ENCODE results near the gene C13orf42.

C13orf42 gene

DNA sequence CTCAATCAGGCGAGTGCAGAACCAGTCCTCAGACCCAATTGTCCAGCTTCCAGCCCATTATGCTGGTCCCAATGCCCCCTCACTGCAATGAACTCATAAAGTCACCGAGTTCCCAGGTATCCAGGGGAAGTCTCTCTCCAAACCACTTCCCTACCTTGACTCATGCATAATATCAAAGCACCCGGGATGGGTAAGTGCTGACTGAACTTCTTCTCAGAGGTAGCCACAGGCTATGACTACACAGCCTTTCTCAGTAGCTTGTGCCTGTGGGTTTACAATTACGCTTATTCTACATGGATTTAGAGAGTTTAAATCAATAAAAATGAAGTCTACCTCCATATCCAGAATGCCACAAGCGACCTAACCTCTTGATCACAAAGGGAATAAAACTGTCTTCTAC is 1.7 kb upstream of the C13orf42 start:
- H3K4me3 ChIP-seq (ENCODE audit: control insufficient read depth, low read depth, low read length), result no peak overlapping the region
- TF ChIP-seq, protein P1, sequence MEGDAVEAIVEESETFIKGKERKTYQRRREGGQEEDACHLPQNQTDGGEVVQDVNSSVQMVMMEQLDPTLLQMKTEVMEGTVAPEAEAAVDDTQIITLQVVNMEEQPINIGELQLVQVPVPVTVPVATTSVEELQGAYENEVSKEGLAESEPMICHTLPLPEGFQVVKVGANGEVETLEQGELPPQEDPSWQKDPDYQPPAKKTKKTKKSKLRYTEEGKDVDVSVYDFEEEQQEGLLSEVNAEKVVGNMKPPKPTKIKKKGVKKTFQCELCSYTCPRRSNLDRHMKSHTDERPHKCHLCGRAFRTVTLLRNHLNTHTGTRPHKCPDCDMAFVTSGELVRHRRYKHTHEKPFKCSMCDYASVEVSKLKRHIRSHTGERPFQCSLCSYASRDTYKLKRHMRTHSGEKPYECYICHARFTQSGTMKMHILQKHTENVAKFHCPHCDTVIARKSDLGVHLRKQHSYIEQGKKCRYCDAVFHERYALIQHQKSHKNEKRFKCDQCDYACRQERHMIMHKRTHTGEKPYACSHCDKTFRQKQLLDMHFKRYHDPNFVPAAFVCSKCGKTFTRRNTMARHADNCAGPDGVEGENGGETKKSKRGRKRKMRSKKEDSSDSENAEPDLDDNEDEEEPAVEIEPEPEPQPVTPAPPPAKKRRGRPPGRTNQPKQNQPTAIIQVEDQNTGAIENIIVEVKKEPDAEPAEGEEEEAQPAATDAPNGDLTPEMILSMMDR (IDR thresholded peaks at IDR 0.05; ENCODE audit: control insufficient read depth, insufficient read depth, low read depth, low read length, missing control alignments), result no peak
- no peak for DNase-seq (ENCODE audit: low read depth)

DNA sequence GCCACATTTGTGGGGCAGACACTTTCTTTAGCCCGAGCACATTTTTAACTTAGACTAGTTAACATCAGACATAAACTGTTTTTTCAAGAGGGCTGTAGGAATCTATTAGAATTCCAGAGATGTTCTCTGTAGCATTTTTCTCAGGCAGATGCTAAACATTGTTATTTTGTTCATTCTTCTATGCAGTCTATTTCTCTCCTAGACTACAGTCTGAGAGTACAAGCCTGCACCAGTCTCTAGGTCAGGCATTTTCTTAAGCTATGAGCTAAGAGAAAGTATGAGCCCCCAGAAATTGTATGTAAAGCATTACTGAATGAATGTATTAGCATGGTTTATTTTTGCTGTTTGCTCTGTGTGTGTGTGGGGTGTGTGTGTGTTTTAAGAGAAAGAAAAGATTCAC is 923 bp upstream of the C13orf42 start:
- H3K4me3 ChIP-seq (ENCODE audit: control insufficient read depth, low read depth, low read length), result no peak overlapping the region
- DNase-seq (ENCODE audit: low read depth), result no peak
- TF ChIP-seq, protein P1 (IDR thresholded peaks at IDR 0.05; ENCODE audit: control insufficient read depth, insufficient read depth, low read depth, low read length, missing control alignments), result no peak

DNA sequence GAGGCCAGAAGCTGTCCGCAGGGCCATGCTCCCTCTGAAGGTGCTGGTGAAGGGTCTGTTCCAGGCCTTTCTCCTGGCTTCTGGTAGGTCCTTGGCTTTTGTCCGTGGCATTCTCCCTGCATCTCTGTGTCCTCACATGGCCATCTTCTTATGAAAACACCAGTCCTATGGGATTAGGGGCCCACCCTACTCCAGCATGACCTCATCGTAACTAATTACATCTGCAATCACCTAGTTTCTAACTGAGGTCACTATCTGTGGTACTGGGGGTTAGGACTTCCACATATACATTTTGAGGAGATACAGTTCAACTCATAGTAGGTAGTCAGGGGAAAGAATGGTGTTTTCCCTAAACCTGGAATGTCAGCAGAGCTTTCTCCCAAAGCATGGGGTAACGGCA is 3.1 kb downstream of the C13orf42 start:
- H3K4me3 ChIP-seq (ENCODE audit: control insufficient read depth, low read depth, low read length), result no peak overlapping the region
- no peak for DNase-seq (ENCODE audit: low read depth)
- TF ChIP-seq, protein P1 (IDR thresholded peaks at IDR 0.05; ENCODE audit: control insufficient read depth, insufficient read depth, low read depth, low read length, missing control alignments), result no peak

DNA sequence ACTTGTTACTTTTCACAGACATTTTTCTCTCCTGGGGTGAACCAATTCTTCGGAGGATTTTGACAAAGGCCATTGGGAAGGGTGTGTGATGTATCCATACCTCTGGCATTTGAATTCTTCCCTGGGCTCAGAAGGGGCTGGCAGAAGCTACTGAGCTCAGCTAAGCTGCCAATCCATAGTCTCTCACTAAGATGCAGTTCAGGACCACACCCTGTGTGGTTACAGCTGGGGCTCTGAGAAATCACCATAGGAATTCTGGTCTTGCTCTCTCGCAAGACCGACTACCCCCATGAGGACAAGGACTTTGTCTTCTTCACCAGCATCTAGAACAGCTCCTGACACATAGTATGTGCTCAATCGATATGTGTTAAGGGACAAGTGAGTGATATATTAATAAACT is 6.0 kb downstream of the C13orf42 start:
- TF ChIP-seq, protein P1 (IDR thresholded peaks at IDR 0.05; ENCODE audit: control insufficient read depth, insufficient read depth, low read depth, low read length, missing control alignments), result no peak
- DNase-seq (ENCODE audit: low read depth), result no peak
- no peak overlapping the region for H3K4me3 ChIP-seq (ENCODE audit: control insufficient read depth, low read depth, low read length)

DNA sequence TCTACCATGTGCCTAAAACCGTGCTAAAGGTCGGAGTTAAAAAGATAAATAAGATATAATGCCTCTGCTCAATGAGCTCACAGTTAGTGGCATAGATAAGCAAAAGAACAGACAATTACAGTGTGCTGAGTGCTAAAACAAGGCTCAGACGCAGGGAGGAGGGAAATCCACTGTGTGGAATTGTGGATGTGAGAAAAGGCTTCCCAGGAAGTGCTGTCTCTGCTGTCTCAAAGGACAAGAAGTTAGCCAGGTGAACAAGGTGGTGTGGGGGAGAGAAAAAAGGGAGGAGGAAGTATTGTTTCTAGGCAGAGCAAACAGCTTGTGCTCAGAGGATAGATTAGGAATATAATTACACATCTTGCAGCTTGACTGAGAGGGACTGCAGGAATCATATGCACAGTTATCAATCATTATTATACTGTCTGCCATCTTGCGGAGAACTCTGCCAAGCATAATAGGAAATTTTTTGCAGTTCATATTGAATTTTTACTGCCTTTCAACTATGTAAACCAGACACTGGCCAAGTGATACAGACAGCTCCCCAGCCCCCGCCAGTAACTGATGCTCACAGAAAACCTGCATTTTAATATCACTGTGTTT is 9.3 kb downstream of the C13orf42 start:
- TF ChIP-seq, protein P1 (IDR thresholded peaks at IDR 0.05; ENCODE audit: control insufficient read depth, insufficient read depth, low read depth, low read length, missing control alignments), result no peak
- no peak for DNase-seq (ENCODE audit: low read depth)
- H3K4me3 ChIP-seq (ENCODE audit: control insufficient read depth, low read depth, low read length), result no peak overlapping the region

DNA sequence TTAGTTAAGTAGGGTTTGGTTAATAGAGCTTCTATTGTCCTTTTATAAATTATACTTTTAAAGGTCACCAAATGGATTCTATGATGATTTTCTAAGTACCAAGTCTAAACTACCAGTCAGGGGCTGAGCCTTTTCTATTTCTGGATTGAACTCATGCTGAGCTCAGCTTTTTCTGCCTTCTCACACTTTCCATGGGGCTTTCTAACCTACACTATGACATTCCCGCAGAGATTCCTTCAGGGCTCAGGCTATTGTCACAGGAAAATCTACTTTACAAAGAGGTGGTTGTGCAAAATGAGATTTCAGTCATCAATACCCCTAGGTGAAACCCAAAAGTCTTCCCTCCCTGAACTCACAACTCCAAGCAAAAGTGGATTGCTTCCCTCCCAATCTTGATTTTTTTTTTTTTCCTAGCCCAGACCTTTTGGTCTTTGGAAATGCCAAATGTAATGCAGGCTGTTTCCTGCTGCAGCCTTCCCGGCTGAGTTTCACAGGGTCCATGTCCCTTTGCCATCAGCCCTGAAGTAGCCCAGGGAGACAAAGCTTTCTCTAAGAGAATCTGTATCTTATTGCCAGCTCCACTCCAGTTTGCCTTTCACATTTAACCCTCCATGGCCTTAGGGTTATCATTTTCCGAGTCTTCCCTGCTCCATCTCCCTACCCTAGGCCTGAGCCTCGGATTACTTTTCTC is 13.6 kb downstream of the C13orf42 start:
- TF ChIP-seq, protein P1 (IDR thresholded peaks at IDR 0.05; ENCODE audit: control insufficient read depth, insufficient read depth, low read depth, low read length, missing control alignments), result no peak
- DNase-seq (ENCODE audit: low read depth), result no peak
- H3K4me3 ChIP-seq (ENCODE audit: control insufficient read depth, low read depth, low read length), result no peak overlapping the region

Measured in AG09309 (cell line).